ENCODE results near the gene DNAJC21.
"Not testable (repeated sequence)": the region's sequence is repeated elsewhere in the genome, so short reads cannot be mapped to it uniquely, and the experiment has no call there.

The DNAJC21 gene

GRCh38 chr5:34967540-34967939 lies 38.2 kb downstream of the DNAJC21 start:
- no peaks in the 10 kb centered on the region for H3K79me2 ChIP-seq (ENCODE audit: insufficient read depth, low read length)
- no peak overlapping the region for H2AFZ ChIP-seq (ENCODE audit: low read length)
- no peak overlapping the region for H3K4me2 ChIP-seq (ENCODE audit: low read depth, low read length, poor library complexity, severe bottlenecking)
- H3K4me1 ChIP-seq (ENCODE audit: insufficient read depth, low read length, poor library complexity, severe bottlenecking): no peaks in the 10 kb centered on the region
- TF ChIP-seq CTCF (conservative IDR thresholded peaks at IDR 0.05; ENCODE audit: low read length) (no peak), EZH2phosphoT487 (IDR thresholded peaks at IDR 0.05; ENCODE audit: borderline replicate concordance) (no peak)
- no peaks in the 10 kb centered on the region for H3K9me2 ChIP-seq (replicated peaks; ENCODE audit: low read depth, low read length)
- H4K20me1 ChIP-seq (ENCODE audit: insufficient read depth, low read length, poor library complexity, severe bottlenecking): no peaks in the 10 kb centered on the region
- H3K9me3 ChIP-seq (ENCODE audit: insufficient read depth, low read depth, low read length): no peaks in the 10 kb centered on the region
- no peak overlapping the region for H3K4me3 ChIP-seq (ENCODE audit: low read length, poor library complexity, severe bottlenecking)
- H3K27me3 ChIP-seq (ENCODE audit: insufficient read depth, low read length, poor library complexity, severe bottlenecking): no peaks in the 10 kb centered on the region
- no peaks in the 10 kb centered on the region for H3F3A ChIP-seq (ENCODE audit: low read depth)
- no peak overlapping the region for H3K9ac ChIP-seq (ENCODE audit: low read depth, low read length, poor library complexity, severe bottlenecking)
- no peaks in the 10 kb centered on the region for H3K36me3 ChIP-seq (ENCODE audit: insufficient read depth, low read length)

- TF ChIP-seq EZH2phosphoT487 (IDR thresholded peaks at IDR 0.05; ENCODE audit: borderline replicate concordance) (no peak), CTCF (conservative IDR thresholded peaks at IDR 0.05; ENCODE audit: low read length) (no peak)
- Histone ChIP-seq H2AFZ (ENCODE audit: low read length) (no peak overlapping the region), H3K4me2 (ENCODE audit: low read depth, low read length, poor library complexity, severe bottlenecking) (no peak overlapping the region), H4K20me1 (ENCODE audit: insufficient read depth, low read length, poor library complexity, severe bottlenecking) (no peaks in the 10 kb centered on the region), H3K4me3 (ENCODE audit: low read length, poor library complexity, severe bottlenecking) (no peak overlapping the region), H3K27me3 (ENCODE audit: insufficient read depth, low read length, poor library complexity, severe bottlenecking) (no peaks in the 10 kb centered on the region), H3K9ac (ENCODE audit: low read depth, low read length, poor library complexity, severe bottlenecking) (no peak overlapping the region), H3K4me1 (ENCODE audit: insufficient read depth, low read length, poor library complexity, severe bottlenecking) (no peaks in the 10 kb centered on the region), H3F3A (ENCODE audit: low read depth) (no peaks in the 10 kb centered on the region), H3K36me3 (ENCODE audit: insufficient read depth, low read length) (no peaks in the 10 kb centered on the region), H3K9me2 (replicated peaks; ENCODE audit: low read depth, low read length) (no peaks in the 10 kb centered on the region), H3K9me3 (ENCODE audit: insufficient read depth, low read depth, low read length) (no peaks in the 10 kb centered on the region), H3K79me2 (ENCODE audit: insufficient read depth, low read length) (no peaks in the 10 kb centered on the region)
Observed at GRCh38 chr5:34968258-34968657, 38.9 kb downstream of the DNAJC21 start.

- Histone ChIP-seq H4K20me1 (ENCODE audit: insufficient read depth, low read length, poor library complexity, severe bottlenecking) (no peaks in the 10 kb centered on the region), H3K79me2 (ENCODE audit: insufficient read depth, low read length) (no peaks in the 10 kb centered on the region), H3F3A (ENCODE audit: low read depth) (no peaks in the 10 kb centered on the region), H3K4me1 (ENCODE audit: insufficient read depth, low read length, poor library complexity, severe bottlenecking) (no peaks in the 10 kb centered on the region), H3K4me2 (ENCODE audit: low read depth, low read length, poor library complexity, severe bottlenecking) (no peak overlapping the region), H3K9ac (ENCODE audit: low read depth, low read length, poor library complexity, severe bottlenecking) (no peak overlapping the region), H3K36me3 (ENCODE audit: insufficient read depth, low read length) (no peaks in the 10 kb centered on the region), H3K9me3 (ENCODE audit: insufficient read depth, low read depth, low read length) (no peaks in the 10 kb centered on the region), H3K9me2 (replicated peaks; ENCODE audit: low read depth, low read length) (no peaks in the 10 kb centered on the region), H3K27me3 (ENCODE audit: insufficient read depth, low read length, poor library complexity, severe bottlenecking) (no peaks in the 10 kb centered on the region), H3K4me3 (ENCODE audit: low read length, poor library complexity, severe bottlenecking) (no peak overlapping the region), H2AFZ (ENCODE audit: low read length) (no peak overlapping the region)
- TF ChIP-seq CTCF (conservative IDR thresholded peaks at IDR 0.05; ENCODE audit: low read length) (no peak), EZH2phosphoT487 (IDR thresholded peaks at IDR 0.05; ENCODE audit: borderline replicate concordance) (no peak)
Observed at GRCh38 chr5:34970552-34970951, 41.2 kb downstream of the DNAJC21 start.

GRCh38 chr5:34971655-34972054 lies 42.3 kb downstream of the DNAJC21 start:
- H3F3A ChIP-seq (ENCODE audit: low read depth); H3K4me2 ChIP-seq (ENCODE audit: low read depth, low read length, poor library complexity, severe bottlenecking); H3K9me2 ChIP-seq (replicated peaks; ENCODE audit: low read depth, low read length): not testable (repeated sequence)

More at GRCh38 chr5:34971655-34972054, 42.3 kb downstream of the DNAJC21 start:
- H2AFZ ChIP-seq (ENCODE audit: low read length); H3K9ac ChIP-seq (ENCODE audit: low read depth, low read length, poor library complexity, severe bottlenecking); H3K36me3 ChIP-seq (ENCODE audit: insufficient read depth, low read length); H3K79me2 ChIP-seq (ENCODE audit: insufficient read depth, low read length); H3K4me3 ChIP-seq (ENCODE audit: low read length, poor library complexity, severe bottlenecking); H3K4me1 ChIP-seq (ENCODE audit: insufficient read depth, low read length, poor library complexity, severe bottlenecking); H3K9me3 ChIP-seq (ENCODE audit: insufficient read depth, low read depth, low read length); H4K20me1 ChIP-seq (ENCODE audit: insufficient read depth, low read length, poor library complexity, severe bottlenecking); H3K27me3 ChIP-seq (ENCODE audit: insufficient read depth, low read length, poor library complexity, severe bottlenecking): not testable (repeated sequence)

All from Loucy (cell line).